ENCODE results near the gene CYB5D1.

GRCh38 chr17:7818026-7818425, 39.8 kb upstream of the CYB5D1 start:
- TF ChIP-seq POLR2A (IDR thresholded peaks at IDR 0.05) (no peak), CTCF (IDR thresholded peaks at IDR 0.05) (no peak)
